ENCODE data around the gene KCNH4.

Gene KCNH4

DNA sequence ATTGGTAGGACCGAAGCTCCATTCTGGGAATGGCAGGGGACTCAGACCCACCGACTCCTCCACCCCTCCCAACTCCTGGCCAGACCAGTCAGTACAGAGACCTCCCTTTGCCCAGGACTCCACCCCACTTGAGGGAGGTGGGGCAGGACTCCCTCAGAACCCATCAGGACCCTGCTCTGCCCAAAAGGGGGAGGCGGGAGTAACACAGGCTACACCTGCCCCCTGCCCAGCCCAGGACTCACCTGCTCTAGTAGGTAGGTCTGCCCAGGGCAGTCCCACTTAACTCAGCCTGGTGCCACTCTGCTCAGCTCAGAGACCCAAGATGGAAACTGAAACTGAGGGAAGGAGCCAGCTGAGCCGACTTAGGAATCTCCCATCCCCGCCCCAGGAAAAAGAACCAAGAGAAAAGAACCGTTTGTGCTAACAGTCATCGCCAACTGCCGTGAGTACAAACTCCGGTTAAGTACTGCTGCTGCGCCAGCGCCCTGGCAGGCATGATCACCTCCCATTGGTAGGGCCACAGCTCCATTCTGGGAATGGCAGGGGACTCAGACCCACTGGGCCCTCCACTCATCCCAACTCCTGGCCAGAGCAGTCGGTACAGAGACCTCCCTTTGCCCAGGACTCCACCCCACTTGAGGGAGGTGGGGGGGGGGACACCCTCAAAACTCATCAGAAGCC lies 68.9 kb downstream of the KCNH4 start:
- peak overlapping the region; percentile 32 for H3K27ac ChIP-seq
- peak overlapping the region; percentile 40 for H3K4me3 ChIP-seq (ENCODE audit: low read depth, low read length)
- TF ChIP-seq CTCF (IDR thresholded peaks at IDR 0.05; ENCODE audit: low read depth, low read length, missing control alignments): no peak
- H3K27me3 ChIP-seq (replicated peaks): no peaks in the 10 kb centered on the region
- no peak for DNase-seq
- no peaks in the 10 kb centered on the region for H3K36me3 ChIP-seq (replicated peaks)
- in situ Hi-C loops (cut with HindIII; ENCODE audit: low pct_ligation_motif_present, low sequenced_read_pairs): loop anchor here (25.0 kb wide), 1 partner anchor 150 kb away; the partner anchor contains the start of gene CNP

DNA sequence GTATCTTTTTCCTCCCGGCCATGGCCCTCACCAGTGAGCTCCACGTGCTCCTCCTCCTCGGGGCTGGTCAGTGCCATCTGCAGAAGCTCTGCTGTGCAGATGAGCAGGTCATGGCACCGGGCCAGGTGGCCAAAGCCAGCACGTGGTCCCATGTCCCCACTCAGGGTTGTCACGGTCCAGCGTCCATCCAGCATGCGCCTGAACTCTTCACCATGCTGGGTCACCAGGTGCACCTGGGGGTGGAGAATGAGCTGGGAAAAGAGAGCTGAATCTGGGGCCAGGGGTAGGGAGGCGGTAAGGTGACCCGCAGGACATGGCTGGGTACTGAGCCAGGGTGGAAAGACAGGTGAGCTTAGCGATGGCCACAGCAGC lies 69.7 kb downstream of the KCNH4 start:
- Histone ChIP-seq H3K27ac (no peak overlapping the region), H3K4me3 (ENCODE audit: low read depth, low read length) (no peak overlapping the region)
- in situ Hi-C loops (cut with HindIII; ENCODE audit: low pct_ligation_motif_present, low sequenced_read_pairs): loop anchor here (25.0 kb wide), 1 partner anchor 149 kb away; the partner anchor contains the start of gene CNP

GRCh38 chr17:42110301-42111264 lies 70.4 kb downstream of the KCNH4 start:
- in situ Hi-C loops (cut with HindIII; ENCODE audit: low pct_ligation_motif_present, low sequenced_read_pairs): loop anchor here (25.0 kb wide), 1 partner anchor 148 kb away; the partner anchor contains the start of gene CNP
- no peak for DNase-seq
- Histone ChIP-seq H3K27me3 (replicated peaks) (no peaks in the 10 kb centered on the region), H3K36me3 (replicated peaks) (no peaks in the 10 kb centered on the region), H3K27ac (no peak overlapping the region), H3K4me3 (ENCODE audit: low read depth, low read length) (no peak overlapping the region)
- no peak for TF ChIP-seq CTCF (IDR thresholded peaks at IDR 0.05; ENCODE audit: low read depth, low read length, missing control alignments)

More for the DNA sequence above, 69.7 kb downstream of the KCNH4 start:
- Histone ChIP-seq H3K27me3 (replicated peaks) (no peaks in the 10 kb centered on the region), H3K36me3 (replicated peaks) (no peaks in the 10 kb centered on the region)
- TF ChIP-seq CTCF (IDR thresholded peaks at IDR 0.05; ENCODE audit: low read depth, low read length, missing control alignments): no peak
- DNase-seq: no peak

DNA sequence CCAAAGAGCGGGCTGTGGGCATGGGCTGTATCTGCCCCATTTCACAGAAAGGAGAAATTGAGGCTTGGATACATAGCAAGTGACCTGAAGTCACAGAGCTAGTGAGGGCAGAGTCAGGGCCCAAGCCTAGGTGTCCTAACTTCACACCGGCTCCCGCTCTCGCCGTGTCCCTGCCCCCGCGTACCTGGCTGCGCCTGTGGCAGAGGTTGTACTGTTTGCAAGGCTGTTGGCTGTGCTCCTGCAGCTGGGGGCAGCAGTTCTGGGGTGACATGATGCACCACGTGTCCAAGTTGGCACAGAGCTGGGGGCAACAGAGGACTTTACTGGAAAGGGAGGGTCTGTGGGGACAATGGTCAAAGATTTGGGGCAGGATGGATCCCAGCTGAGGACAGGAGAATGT lies 71.9 kb downstream of the KCNH4 start:
- no peak for TF ChIP-seq CTCF (IDR thresholded peaks at IDR 0.05; ENCODE audit: low read depth, low read length, missing control alignments)
- in situ Hi-C loops (cut with HindIII; ENCODE audit: low pct_ligation_motif_present, low sequenced_read_pairs): loop anchor here (25.0 kb wide), 1 partner anchor 147 kb away; the partner anchor contains the start of gene CNP
- no peaks in the 10 kb centered on the region for H3K36me3 ChIP-seq (replicated peaks)

DNA sequence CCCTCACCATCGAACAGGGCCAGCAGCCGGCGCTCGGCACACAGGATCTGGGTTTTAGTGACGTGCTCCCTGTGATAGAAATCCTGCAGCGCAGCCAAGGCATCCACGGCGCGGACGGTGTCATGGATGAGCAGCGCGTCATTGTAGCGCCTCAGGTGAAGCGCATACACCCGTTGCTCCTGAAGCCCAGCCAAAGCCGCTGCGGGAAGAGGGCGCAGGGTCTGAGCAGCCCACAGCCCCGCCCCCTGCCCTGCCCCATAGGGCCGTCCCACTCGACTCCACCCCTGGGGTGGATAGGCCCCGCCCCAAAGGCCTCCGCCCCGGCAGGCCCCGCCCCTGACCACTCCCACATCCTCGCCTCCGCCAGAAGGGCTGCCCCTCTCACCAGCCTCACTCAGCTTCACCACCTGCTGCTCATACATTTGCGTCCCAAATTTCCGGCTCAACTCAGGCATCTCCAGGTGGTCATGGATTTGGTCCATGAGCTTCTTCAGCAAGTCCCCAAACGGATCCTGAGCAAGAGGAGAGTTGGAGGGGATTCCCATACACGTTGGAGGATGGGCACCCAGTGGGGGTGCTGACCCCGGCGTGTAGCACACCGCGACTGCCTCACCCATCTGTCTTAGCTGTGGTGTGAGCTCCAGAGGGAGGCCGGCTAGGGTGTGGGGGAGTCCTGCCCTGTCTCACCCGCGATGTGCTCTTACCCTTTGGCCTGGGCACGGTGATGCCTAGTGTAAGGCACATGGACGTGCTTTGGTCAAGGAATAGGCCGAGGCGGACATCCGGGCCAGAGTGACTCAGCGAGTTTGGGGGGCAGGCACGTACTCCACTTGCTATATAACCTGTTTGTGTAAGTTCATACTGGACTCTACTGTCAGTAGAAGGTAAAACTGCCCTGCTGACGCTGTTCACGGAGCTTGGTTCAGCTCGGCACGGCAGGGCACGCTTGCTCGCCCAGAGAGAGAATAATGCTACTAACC lies 73.1 kb downstream of the KCNH4 start:
- H3K27ac ChIP-seq: no peak overlapping the region
- TF ChIP-seq CTCF (IDR thresholded peaks at IDR 0.05; ENCODE audit: low read depth, low read length, missing control alignments): no peak
- no peaks in the 10 kb centered on the region for H3K27me3 ChIP-seq (replicated peaks)
- no peaks in the 10 kb centered on the region for H3K36me3 ChIP-seq (replicated peaks)
- peak overlapping the region; percentile 45 for H3K4me3 ChIP-seq (ENCODE audit: low read depth, low read length)
- peak; percentile 35 for DNase-seq
- in situ Hi-C loops (cut with HindIII; ENCODE audit: low pct_ligation_motif_present, low sequenced_read_pairs): loop anchor here (25.0 kb wide), 1 partner anchor 146 kb away; the partner anchor contains the start of gene CNP

More for the DNA sequence above, 71.9 kb downstream of the KCNH4 start:
- Histone ChIP-seq H3K27me3 (replicated peaks) (no peaks in the 10 kb centered on the region), H3K27ac (no peak overlapping the region), H3K4me3 (ENCODE audit: low read depth, low read length) (no peak overlapping the region)
- DNase-seq: no peak

All from brain microvascular endothelial cell (primary cell).